BE2C (cell line): Measurements from ENCODE around the gene REELD1.

Source experiments
- DNase-seq: peaks from one replicate; pipeline ENCODE4 v3.0.0-alpha.2; 2020
- H3K27me3 ChIP-seq: fragments of 250-450 bp; sonication (Bioruptor Pico); 2 replicates; pipeline ENCODE4 v1.5.1; 2020; ENCODE audit warnings: mild to moderate bottlenecking
- H3K36me3 ChIP-seq: fragments of 250-450 bp; sonication (Bioruptor Pico); 2 replicates; pipeline ENCODE4 v1.5.1; 2020; ENCODE audit warnings: mild to moderate bottlenecking
- H3K4me1 ChIP-seq: fragments of 250-450 bp; sonication (Bioruptor Pico); 2 replicates; pipeline ENCODE4 v1.5.1; 2020
- H3K4me3 ChIP-seq: 2 replicates; pipeline ENCODE4 v1.5.1; 2011; ENCODE audit warnings: low read depth, low read length
- H3K9me3 ChIP-seq: fragments of 250-450 bp; sonication (Bioruptor Pico); 2 replicates; pipeline ENCODE4 v1.5.1; 2020
- CTCF ChIP-seq: IDR thresholded peaks from 2 replicates; pipeline ENCODE4 v1.5.1; 2012; ENCODE audit warnings: mild to moderate bottlenecking, low read depth, low read length

The REELD1 gene

DNA sequence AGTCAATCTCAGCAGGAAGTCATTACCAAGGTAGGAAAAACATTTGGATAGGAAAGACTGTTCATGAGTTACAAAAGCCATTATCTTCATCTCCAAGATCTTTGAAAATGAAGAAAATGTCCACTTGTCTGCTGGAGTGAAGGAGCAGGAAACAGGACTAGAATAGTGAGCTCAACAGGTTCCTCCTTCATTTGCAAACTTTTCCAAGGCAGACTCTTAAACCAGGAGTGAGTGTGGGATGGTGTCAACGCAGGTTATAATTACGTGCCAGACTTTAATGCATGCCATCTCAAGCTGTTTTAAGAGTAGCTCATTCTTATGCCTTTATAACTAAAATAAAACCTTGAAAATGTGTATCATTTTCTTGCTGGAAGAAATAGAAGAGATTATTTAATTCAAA lies 3.4 kb upstream of the REELD1 start:
- Histone ChIP-seq H3K4me3 (no peak overlapping the region), H3K27me3 (peaks cover 4% of the 10 kb centered on the region; the same call in 1 of the 2 replicates), H3K4me1 (no peaks in the 10 kb centered on the region), H3K36me3 (no peaks in the 10 kb centered on the region), H3K9me3 (no peaks in the 10 kb centered on the region)
- no peak for TF ChIP-seq CTCF
- DNase-seq = no peak

DNA sequence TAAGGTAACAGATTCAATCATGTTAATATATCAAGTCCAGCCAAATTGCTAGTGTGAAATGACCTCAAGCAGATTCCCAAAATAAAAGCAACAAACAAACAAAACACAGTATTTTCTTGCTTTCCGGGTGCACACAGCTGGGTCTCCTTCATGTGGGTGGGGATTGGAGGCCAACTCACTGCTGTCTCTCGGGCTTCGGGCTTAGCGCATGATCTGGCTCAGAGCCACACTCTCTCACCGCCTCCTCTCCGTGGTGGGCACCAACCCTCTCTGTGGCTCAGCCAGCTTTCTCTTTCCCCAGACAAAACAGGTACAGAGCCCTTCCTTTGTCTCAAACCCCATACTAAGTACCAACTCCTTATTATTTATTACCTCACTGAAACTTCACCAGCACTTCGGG lies 2.9 kb upstream of the REELD1 start:
- peaks cover 4% of the 10 kb centered on the region; the same call in 1 of the 2 replicates for H3K27me3 ChIP-seq
- TF ChIP-seq CTCF = no peak
- H3K9me3 ChIP-seq = no peaks in the 10 kb centered on the region
- no peak for DNase-seq
- H3K36me3 ChIP-seq = no peaks in the 10 kb centered on the region
- no peaks in the 10 kb centered on the region for H3K4me1 ChIP-seq
- H3K4me3 ChIP-seq = no peak overlapping the region

DNA sequence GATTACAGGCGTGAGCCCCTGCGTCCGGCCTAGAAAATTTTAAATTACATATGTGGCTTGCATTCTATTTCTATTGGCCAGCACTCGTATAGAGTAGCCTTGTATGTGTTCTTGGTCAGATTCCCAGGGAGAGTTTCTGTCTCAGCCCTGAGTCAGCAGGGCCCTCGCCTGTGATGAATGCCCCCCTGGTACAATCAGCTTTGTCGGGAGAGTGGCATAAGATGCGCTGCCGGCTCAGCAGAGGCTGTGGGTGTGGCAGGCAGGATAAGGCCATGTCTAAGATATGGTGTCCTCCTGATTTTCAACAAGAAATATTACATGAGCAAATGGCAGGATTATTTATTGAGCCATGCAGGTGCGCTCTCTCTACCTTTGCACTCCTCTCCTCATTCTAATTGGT lies 1.6 kb upstream of the REELD1 start:
- no peak for DNase-seq
- Histone ChIP-seq H3K9me3 (no peaks in the 10 kb centered on the region), H3K27me3 (peaks cover 4% of the 10 kb centered on the region; the same call in 1 of the 2 replicates), H3K4me3 (no peak overlapping the region), H3K4me1 (no peaks in the 10 kb centered on the region), H3K36me3 (no peaks in the 10 kb centered on the region)
- no peak for TF ChIP-seq CTCF

DNA sequence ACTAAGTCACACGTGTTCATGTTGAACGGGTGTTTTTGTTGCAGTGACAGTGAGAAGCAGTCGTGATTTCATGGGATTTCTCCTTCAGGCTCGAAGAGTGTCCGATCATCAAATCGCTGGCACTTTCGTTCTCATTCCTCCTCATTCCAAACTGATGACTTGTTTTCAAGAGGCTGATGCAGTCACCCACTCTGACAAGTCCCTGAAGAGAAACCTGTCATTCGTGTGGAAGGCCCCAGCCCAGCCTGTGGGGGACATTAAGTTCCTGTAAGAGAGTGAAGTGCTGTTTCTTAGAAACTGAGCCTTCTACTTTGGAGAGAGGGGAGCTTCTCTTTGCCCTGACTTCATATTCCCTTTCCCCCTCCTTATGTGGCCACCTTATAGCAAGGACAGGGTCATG lies 8.0 kb downstream of the REELD1 start:
- TF ChIP-seq CTCF = no peak
- Histone ChIP-seq H3K4me3 (no peak overlapping the region), H3K27me3 (no peaks in the 10 kb centered on the region), H3K9me3 (no peaks in the 10 kb centered on the region), H3K4me1 (no peaks in the 10 kb centered on the region), H3K36me3 (no peaks in the 10 kb centered on the region)
- DNase-seq = no peak

- Histone ChIP-seq H3K9me3 (no peaks in the 10 kb centered on the region), H3K4me1 (no peaks in the 10 kb centered on the region), H3K27me3 (no peaks in the 10 kb centered on the region), H3K36me3 (no peaks in the 10 kb centered on the region), H3K4me3 (no peak overlapping the region)
- no peak for DNase-seq
- TF ChIP-seq CTCF = no peak
Observed at GRCh38 chr4:146224326-146224966, 10.1 kb downstream of the REELD1 start.

- no peak for DNase-seq
- TF ChIP-seq CTCF = no peak
- H3K9me3 ChIP-seq = no peaks in the 10 kb centered on the region
- no peaks in the 10 kb centered on the region for H3K36me3 ChIP-seq
- no peaks in the 10 kb centered on the region for H3K27me3 ChIP-seq
- H3K4me1 ChIP-seq = no peaks in the 10 kb centered on the region
- no peak overlapping the region for H3K4me3 ChIP-seq
Observed at GRCh38 chr4:146229406-146229805, 15.1 kb downstream of the REELD1 start.
